GM12891 (cell line): ENCODE measurements around the gene ZFP2. TPM values are rescaled to one million over a fixed set of nuclear protein-coding genes. Genes with fewer than 3 reads are reported as not detected.
"Not testable (repeated sequence)": the region's sequence is repeated elsewhere in the genome, so short reads cannot be mapped to it uniquely, and the experiment has no call there.

Source experiments
- DNase-seq: peaks from one replicate; pipeline ENCODE4 v3.0.0; 2011; ENCODE audit warnings: low spot score; ENCODE audit not compliant: insufficient read length
- FAIRE-seq: peaks from 2 replicates; lab custom pipeline; 2011; peaks lifted over from hg19 to GRCh38; lab: Jason Lieb, UNC
- PAX5 ChIP-seq: IDR thresholded peaks from 2 replicates; pipeline ENCODE4 v1.6.1; 2011; ENCODE audit warnings: low read length, moderate library complexity, mild to moderate bottlenecking; ENCODE audit not compliant: insufficient read depth, severe bottlenecking
- POLR2A ChIP-seq: IDR thresholded peaks from 2 replicates; pipeline ENCODE4 v1.6.1; 2011; ENCODE audit warnings: low read depth, low read length, control low read depth
- POLR2AphosphoS5 ChIP-seq: IDR thresholded peaks from 2 replicates; pipeline ENCODE4 v1.6.1; 2011; ENCODE audit warnings: low read depth, low read length, control low read depth
- POU2F2 ChIP-seq: IDR thresholded peaks from 2 replicates; pipeline ENCODE4 v1.6.1; 2011; ENCODE audit warnings: low read depth, mild to moderate bottlenecking, control low read depth, low read length, moderate library complexity
- SPI1 ChIP-seq: IDR thresholded peaks from 2 replicates; pipeline ENCODE4 v1.6.1; 2011; ENCODE audit warnings: low read depth, low read length, control low read depth
- TAF1 ChIP-seq: IDR thresholded peaks from 2 replicates; pipeline ENCODE4 v1.6.1; 2011; ENCODE audit warnings: low read depth, low read length, control low read depth
- polyA plus RNA-seq: library from polyadenylated mRNA; unstranded; fragments of >200 nt; gene quantifications from one replicate; pipeline ENCODE4 v1.2.1, GENCODE V29; 2012; ENCODE audit warnings: low read depth, missing spikeins, inconsistent platforms; ENCODE audit not compliant: missing spikeins

The ZFP2 gene
- polyA plus RNA-seq = 0.06 TPM

- peak; percentile 5 for DNase-seq
- no peak for FAIRE-seq
- no peak for TF ChIP-seq PAX5
Observed at GRCh38 chr5:178895615-178896571, at the start of gene ZFP2. TSS of gene ZFP2 (plus strand) at chr5:178895913. CDS start at chr5:178931314, 35,401 bp downstream.

- TF ChIP-seq TAF1 (no peak), PAX5 (no peak), SPI1 (no peak), POLR2A (no peak), POLR2AphosphoS5 (no peak), POU2F2 (no peak)
- FAIRE-seq (no peak), DNase-seq (no peak)
Observed at GRCh38 chr5:178849316-178849715, 46.4 kb upstream of the ZFP2 start.

GRCh38 chr5:178851951-178852350 is 43.8 kb upstream of the ZFP2 start:
- TF ChIP-seq POU2F2 = no peak
- TF ChIP-seq SPI1 = no peak
- TF ChIP-seq POLR2A = no peak
- TF ChIP-seq PAX5 = no peak
- TF ChIP-seq TAF1 = no peak
- no peak for TF ChIP-seq POLR2AphosphoS5
- DNase-seq (no peak), FAIRE-seq (no peak)

GRCh38 chr5:178854284-178854683 is 41.4 kb upstream of the ZFP2 start:
- TF ChIP-seq TAF1 (no peak), SPI1 (no peak), POLR2AphosphoS5 (no peak), PAX5 (no peak), POU2F2 (no peak), POLR2A (no peak)
- FAIRE-seq (no peak), DNase-seq (no peak)

DNA sequence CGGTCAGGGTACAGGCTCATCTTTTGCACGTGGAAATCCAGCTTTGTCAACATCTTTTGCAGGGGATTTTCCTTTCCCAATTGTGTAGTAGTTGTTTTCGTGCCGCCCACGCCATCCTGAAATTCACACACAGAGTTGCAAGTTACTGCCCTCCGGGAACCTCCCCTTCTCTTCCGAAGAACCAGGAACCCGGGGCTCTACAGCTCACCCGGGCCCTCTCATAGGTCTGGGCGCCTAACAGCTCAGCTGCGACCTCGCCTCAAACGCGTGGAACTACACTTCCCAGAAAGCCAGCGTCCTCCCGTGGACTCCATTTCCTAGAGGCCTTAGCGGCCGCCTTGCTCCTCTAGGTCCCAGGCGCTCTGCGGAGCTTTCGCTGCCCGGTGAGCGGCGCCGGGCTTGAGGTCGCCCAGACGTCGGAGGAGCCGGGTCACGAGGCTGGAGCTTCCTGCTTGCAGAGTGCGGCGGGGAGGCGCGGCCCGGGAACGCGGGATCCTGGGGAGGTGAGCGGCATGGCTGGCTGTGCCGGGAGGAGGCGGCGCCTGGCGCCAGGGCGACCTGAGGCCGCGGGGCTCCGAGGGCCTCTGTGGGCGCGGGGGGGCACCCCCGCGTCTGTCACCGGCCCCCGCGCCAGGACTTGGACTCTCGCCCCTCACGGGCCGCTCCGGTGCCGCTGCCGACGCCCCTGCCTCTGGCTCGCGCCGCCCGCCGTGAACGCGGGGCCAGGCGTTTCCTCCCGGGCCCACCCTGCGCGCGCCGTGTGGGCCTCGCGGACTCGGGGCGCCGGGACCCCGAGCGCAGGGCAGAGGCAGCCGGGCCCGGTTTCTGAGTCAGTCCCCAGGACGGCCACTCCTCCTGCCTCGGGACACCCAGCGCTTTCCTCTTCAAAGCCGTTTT is 35.8 kb upstream of the ZFP2 start, which contains the start of gene ZNF354B:
Gene ZNF354B (plus strand): TSS at position 329 of the 897 bp plus-strand sequence. CDS start 1,095 bp downstream, outside the sequence.
- FAIRE-seq (peak; percentile 78), DNase-seq (peak; percentile 76)
- TF ChIP-seq TAF1 (no peak), SPI1 (no peak), POLR2A (no peak), PAX5 (no peak), POLR2AphosphoS5 (no peak), POU2F2 (no peak)

GRCh38 chr5:178860615-178861014 is 35.1 kb upstream of the ZFP2 start:
- not testable (repeated sequence) for FAIRE-seq, DNase-seq

DNA sequence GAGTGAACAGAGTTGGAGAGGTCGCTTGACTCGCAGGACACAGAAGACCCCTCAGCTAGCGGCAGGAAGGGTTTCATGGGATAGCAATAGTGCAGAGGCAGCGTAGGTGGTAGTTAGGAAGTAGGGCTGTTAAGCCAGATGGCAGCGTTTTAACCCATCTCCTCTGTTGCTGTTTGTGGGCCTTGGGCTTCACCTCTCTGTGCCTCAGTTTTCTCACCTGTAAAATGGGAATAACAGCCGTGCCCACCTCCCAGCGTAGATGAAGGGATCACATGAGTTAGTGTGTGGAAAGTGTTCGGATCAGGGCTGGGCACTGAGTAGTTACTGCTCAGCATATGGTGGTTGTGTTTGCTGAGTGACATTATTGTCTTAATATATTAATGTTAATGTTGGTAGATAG is 34.1 kb upstream of the ZFP2 start:
- no peak for DNase-seq
- TF ChIP-seq TAF1 (no peak), SPI1 (no peak), POLR2A (no peak), POLR2AphosphoS5 (no peak), POU2F2 (no peak), PAX5 (no peak)
- no peak for FAIRE-seq

- no peak for TF ChIP-seq TAF1
- TF ChIP-seq SPI1 = no peak
- no peak for TF ChIP-seq PAX5
- TF ChIP-seq POLR2AphosphoS5 = no peak
- no peak for TF ChIP-seq POLR2A
- no peak for TF ChIP-seq POU2F2
- FAIRE-seq = no peak
Observed at GRCh38 chr5:178866946-178867345, 28.8 kb upstream of the ZFP2 start.

DNA sequence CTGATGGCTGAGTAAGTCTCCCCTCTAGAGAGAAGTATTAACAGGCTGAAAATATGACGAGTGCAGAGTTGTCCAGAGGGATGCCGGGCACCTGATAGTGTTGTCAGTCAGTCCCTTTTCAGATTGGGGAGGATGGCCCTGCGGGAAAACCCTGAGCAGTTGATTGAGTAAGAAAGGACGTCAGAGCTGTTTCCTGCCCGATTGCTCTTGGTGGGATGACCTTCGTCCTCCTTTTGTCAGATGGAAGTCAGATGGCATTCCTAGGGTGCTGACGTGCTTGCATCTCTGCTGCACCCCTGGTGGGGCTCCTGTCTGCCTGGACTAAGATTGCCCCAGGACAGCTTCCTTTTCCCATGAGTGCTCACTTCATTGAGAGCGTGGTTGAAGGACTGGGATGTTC is 26.1 kb upstream of the ZFP2 start:
- TF ChIP-seq POLR2A = no peak
- TF ChIP-seq POU2F2 = no peak
- TF ChIP-seq TAF1 = no peak
- TF ChIP-seq POLR2AphosphoS5 = no peak
- TF ChIP-seq PAX5 = no peak
- TF ChIP-seq SPI1 = no peak
- DNase-seq (no peak), FAIRE-seq (no peak)

More at GRCh38 chr5:178866946-178867345, 28.8 kb upstream of the ZFP2 start:
- no peak for DNase-seq
